LNCAP (cell line): ENCODE data around the gene AP2A1.

ENCODE experiments used
- TF ChIP-seq, protein P1 (sequence below): fragments of 450-650 bp; IDR thresholded peaks from 2 replicates; pipeline ENCODE4 v1.5.1; 2017; ENCODE audit warnings: mild to moderate bottlenecking

The AP2A1 gene

DNA sequence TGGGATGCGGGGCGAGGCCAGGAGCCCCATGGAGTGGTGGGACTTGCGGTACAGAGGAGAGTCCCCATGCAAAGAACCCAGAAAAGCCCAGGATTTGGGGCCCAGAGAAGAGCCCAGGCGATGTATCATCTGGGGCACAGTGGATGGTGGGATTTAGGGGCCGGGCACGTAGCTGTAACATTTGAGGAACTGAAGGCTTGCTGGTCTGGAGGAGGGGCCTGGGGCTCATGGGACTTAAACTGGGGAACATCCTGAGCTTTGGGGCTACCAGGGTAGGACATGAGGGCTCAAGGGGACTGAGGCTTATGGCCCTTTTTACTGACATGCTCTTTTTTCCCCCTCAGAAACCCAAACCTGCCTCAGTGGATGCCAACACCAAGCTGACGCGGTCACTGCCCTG lies 64.8 kb downstream of the AP2A1 start:
- TF ChIP-seq, protein P1, sequence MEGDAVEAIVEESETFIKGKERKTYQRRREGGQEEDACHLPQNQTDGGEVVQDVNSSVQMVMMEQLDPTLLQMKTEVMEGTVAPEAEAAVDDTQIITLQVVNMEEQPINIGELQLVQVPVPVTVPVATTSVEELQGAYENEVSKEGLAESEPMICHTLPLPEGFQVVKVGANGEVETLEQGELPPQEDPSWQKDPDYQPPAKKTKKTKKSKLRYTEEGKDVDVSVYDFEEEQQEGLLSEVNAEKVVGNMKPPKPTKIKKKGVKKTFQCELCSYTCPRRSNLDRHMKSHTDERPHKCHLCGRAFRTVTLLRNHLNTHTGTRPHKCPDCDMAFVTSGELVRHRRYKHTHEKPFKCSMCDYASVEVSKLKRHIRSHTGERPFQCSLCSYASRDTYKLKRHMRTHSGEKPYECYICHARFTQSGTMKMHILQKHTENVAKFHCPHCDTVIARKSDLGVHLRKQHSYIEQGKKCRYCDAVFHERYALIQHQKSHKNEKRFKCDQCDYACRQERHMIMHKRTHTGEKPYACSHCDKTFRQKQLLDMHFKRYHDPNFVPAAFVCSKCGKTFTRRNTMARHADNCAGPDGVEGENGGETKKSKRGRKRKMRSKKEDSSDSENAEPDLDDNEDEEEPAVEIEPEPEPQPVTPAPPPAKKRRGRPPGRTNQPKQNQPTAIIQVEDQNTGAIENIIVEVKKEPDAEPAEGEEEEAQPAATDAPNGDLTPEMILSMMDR, result no peak

DNA sequence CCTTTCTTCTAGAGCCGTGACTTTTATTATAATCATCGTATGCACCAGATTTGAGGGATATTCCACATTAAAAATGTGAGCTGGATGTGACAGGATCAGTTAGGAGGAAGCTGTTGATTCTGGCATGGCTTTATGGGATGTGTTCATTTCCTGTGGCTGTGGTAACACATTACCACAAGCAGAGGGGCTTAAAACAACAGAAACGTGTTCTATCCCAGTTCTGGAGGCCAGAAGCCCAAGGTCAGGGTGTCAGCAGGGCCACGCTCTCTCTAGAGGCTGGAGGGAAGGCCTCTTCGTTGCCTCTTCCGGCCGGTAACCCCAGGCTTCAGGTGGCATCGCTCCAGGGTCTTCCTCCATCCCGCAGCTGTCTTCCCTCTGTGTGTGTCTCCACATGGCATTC lies 65.8 kb downstream of the AP2A1 start:
- TF ChIP-seq, protein P1, result no peak

- TF ChIP-seq, protein P1, result no peak
Observed at GRCh38 chr19:49833599-49833998, 66.8 kb downstream of the AP2A1 start.

- TF ChIP-seq, protein P1, result no peak
Observed at GRCh38 chr19:49835562-49835961, 68.8 kb downstream of the AP2A1 start.

- TF ChIP-seq, protein P1, result no peak
Observed at GRCh38 chr19:49836176-49837008, 69.6 kb downstream of the AP2A1 start.

- TF ChIP-seq, protein P1, result no peak
Observed at GRCh38 chr19:49837009-49837310, 70.2 kb downstream of the AP2A1 start.

- TF ChIP-seq, protein P1, result no peak
Observed at GRCh38 chr19:49837425-49837824, 70.6 kb downstream of the AP2A1 start.
